OCI-LY7 (cell line): ENCODE results near the gene VPS8. TPM values are rescaled to one million over a fixed set of nuclear protein-coding genes. Genes with fewer than 3 reads are reported as not detected.

ENCODE experiments used
- BruUV-seq: library from RNA; stranded (reverse); fragments of 400-500 nt; replicated peaks from 2 replicates; lab custom pipeline; 2021; lab: Mats Ljungman, UMichigan
- CTCF ChIA-PET: fragments of 300-600 bp; sonication (Branson Sonifier 250); formaldehyde crosslinking; loops from one replicate; lab custom pipeline; 2022; ENCODE audit warnings: antibody characterized with exemption; ENCODE audit not compliant: unreplicated experiment; lab: Charles Lee
- POLR2A ChIA-PET: fragments of 300-600 bp; sonication (Branson Sonifier 250); formaldehyde crosslinking; loops from one replicate; lab custom pipeline; 2022; ENCODE audit warnings: antibody characterized with exemption; lab: Charles Lee
- DNase-seq: peaks from one replicate; pipeline ENCODE4 v3.0.0-alpha.2; 2015; ENCODE audit warnings: low spot score
- H2AFZ ChIP-seq: fragments of 200-600 bp; sonication (generic), shearing (Covaris generic); 2 replicates; pipeline ENCODE4 v1.6.1; 2014; ENCODE audit warnings: mild to moderate bottlenecking, antibody characterized with exemption, low read length, moderate library complexity
- H3K27ac ChIP-seq: fragments of 200-600 bp; sonication (generic); 2 replicates; pipeline ENCODE4 v1.5.1; 2014; ENCODE audit warnings: mixed run types, low read depth, mild to moderate bottlenecking, moderate library complexity, low read length, inconsistent platforms; ENCODE audit not compliant: poor library complexity, severe bottlenecking
- H3K36me3 ChIP-seq: fragments of 200-600 bp; sonication (generic); 2 replicates; pipeline ENCODE4 v1.6.1; 2014; ENCODE audit warnings: mild to moderate bottlenecking, antibody characterized with exemption, low read length, moderate library complexity, mixed read lengths; ENCODE audit not compliant: insufficient read depth
- H3K4me1 ChIP-seq: fragments of 200-600 bp; sonication (generic); 2 replicates; pipeline ENCODE4 v1.5.1; 2014; ENCODE audit warnings: mild to moderate bottlenecking, low read length; ENCODE audit not compliant: insufficient read depth, poor library complexity, severe bottlenecking
- H3K4me2 ChIP-seq: fragments of 200-600 bp; sonication (generic); 2 replicates; pipeline ENCODE4 v1.6.1; 2014; ENCODE audit warnings: mild to moderate bottlenecking, low read length
- H3K4me3 ChIP-seq: fragments of 200-600 bp; sonication (generic); 2 replicates; pipeline ENCODE4 v1.5.1; 2014; ENCODE audit warnings: mild to moderate bottlenecking, low read depth, low read length; ENCODE audit not compliant: poor library complexity, severe bottlenecking
- H3K79me2 ChIP-seq: fragments of 200-600 bp; sonication (generic); 2 replicates; pipeline ENCODE4 v1.6.1; 2016; ENCODE audit warnings: low read depth, mild to moderate bottlenecking, low read length, moderate library complexity, mixed read lengths; ENCODE audit not compliant: insufficient read depth
- H3K9me2 ChIP-seq: fragments of 200-600 bp; sonication (generic); 2 replicates; pipeline ENCODE4 v1.6.1; 2016; ENCODE audit warnings: mild to moderate bottlenecking, low read length, mixed read lengths; ENCODE audit not compliant: insufficient read depth
- H3K9me3 ChIP-seq: fragments of 200-600 bp; sonication (generic); 2 replicates; pipeline ENCODE4 v1.6.1; 2014; ENCODE audit warnings: mild to moderate bottlenecking, mixed run types, low read length, mixed read lengths
- H4K20me1 ChIP-seq: fragments of 200-600 bp; sonication (generic); 2 replicates; pipeline ENCODE4 v1.6.1; 2014; ENCODE audit warnings: mild to moderate bottlenecking, antibody characterized with exemption, low read length, moderate library complexity, mixed read lengths; ENCODE audit not compliant: insufficient read depth
- CTCF ChIP-seq: fragments of 200-600 bp; sonication (generic); conservative IDR thresholded peaks from 2 replicates; pipeline ENCODE4 v1.5.1; 2014; ENCODE audit warnings: mild to moderate bottlenecking, antibody characterized with exemption, low read length, moderate library complexity, mixed read lengths
- EZH2phosphoT487 ChIP-seq: fragments of 200-600 bp; sonication (generic); IDR thresholded peaks from 2 replicates; pipeline ENCODE4 v1.6.1; 2018; ENCODE audit warnings: low read depth, borderline replicate concordance, mild to moderate bottlenecking, mixed run types, antibody characterized with exemption, low read length, moderate library complexity, mixed read lengths
- intact Hi-C: fragments of 100-400 bp; cut with micrococcal nuclease; formaldehyde crosslinking; loops from one replicate; pipeline ENCODE4 v1.10.0; 2022; ENCODE audit not compliant: unreplicated experiment
- total RNA-seq, 2 experiments: library from RNA; depleted of rRNA in 1 of 2; stranded (reverse); fragments of >200 nt in 1 of 2; shearing (Covaris generic) in 1 of 2; gene quantifications; 2 replicates each; pipeline ENCODE4 v1.2.3, GENCODE V29; 2014 to 2022

VPS8 gene
- total RNA-seq, 2 experiments from 2014 or later: 33.5 to 44.9 TPM

DNA sequence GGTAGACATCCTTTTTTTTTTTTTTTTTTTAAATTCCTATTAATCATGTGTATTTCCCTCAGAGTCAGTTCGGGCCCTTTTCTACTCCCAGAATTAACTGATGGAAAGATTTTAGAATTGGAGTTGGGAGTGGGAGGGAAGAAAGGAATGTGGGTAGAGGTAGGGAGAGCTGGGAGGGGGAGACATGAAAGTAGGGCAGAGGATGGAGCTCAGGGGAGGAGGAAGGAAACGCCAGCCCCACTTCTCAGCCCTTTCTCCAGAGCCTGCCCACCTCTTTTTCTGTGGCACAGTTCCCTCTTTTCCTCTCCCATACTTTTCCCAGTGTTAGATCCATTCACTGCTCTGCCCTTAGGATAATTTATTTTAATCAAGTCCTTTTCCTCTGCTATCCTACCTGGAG is 129.4 kb downstream of the VPS8 start:
- Histone ChIP-seq H3K9me2 (no peaks in the 10 kb centered on the region), H3K27ac (no peak overlapping the region), H3K4me3 (no peak overlapping the region), H3K4me1 (peaks cover 16% of the 10 kb centered on the region), H3K9me3 (no peaks in the 10 kb centered on the region), H4K20me1 (no peaks in the 10 kb centered on the region), H2AFZ (no peak overlapping the region), H3K79me2 (no peaks in the 10 kb centered on the region), H3K36me3 (peaks cover 7% of the 10 kb centered on the region), H3K4me2 (no peak overlapping the region)
- ChIA-PET POLR2A (interaction anchor here (0.7 to 0.8 kb wide), 2 partner anchors 14 to 32 kb away, joined by 3 to 5 read pairs; no protein-coding TSS in a partner anchor), CTCF (no interaction called here)
- DNase-seq: no peak
- intact Hi-C loops: no loop called here
- TF ChIP-seq EZH2phosphoT487 (no peak), CTCF (no peak)
- no TSS peak for BruUV-seq

- ChIA-PET POLR2A (no interaction called here), CTCF (no interaction called here)
- Histone ChIP-seq H3K27ac (no peak overlapping the region), H3K9me3 (no peaks in the 10 kb centered on the region), H3K4me1 (peaks cover 16% of the 10 kb centered on the region), H4K20me1 (no peaks in the 10 kb centered on the region), H3K4me3 (no peak overlapping the region), H2AFZ (no peak overlapping the region), H3K9me2 (no peaks in the 10 kb centered on the region), H3K36me3 (peaks cover 7% of the 10 kb centered on the region), H3K79me2 (no peaks in the 10 kb centered on the region), H3K4me2 (no peak overlapping the region)
- no TSS peak for BruUV-seq
- TF ChIP-seq CTCF (no peak), EZH2phosphoT487 (no peak)
- peak; percentile 40 for DNase-seq
- intact Hi-C loops: no loop called here
Measured at GRCh38 chr3:184942735-184943134, 130.8 kb downstream of the VPS8 start.

- TF ChIP-seq EZH2phosphoT487 (no peak), CTCF (no peak)
- H3K9me2 ChIP-seq: no peaks in the 10 kb centered on the region
- H2AFZ ChIP-seq: no peak overlapping the region
- CTCF ChIA-PET: no interaction called here
- H3K4me2 ChIP-seq: no peak overlapping the region
- H3K4me3 ChIP-seq: no peak overlapping the region
- no peaks in the 10 kb centered on the region for H4K20me1 ChIP-seq
- DNase-seq: no peak
- no peak overlapping the region for H3K27ac ChIP-seq
- peaks cover 7% of the 10 kb centered on the region for H3K36me3 ChIP-seq
- POLR2A ChIA-PET: no interaction called here
- intact Hi-C loops: no loop called here
- no peaks in the 10 kb centered on the region for H3K9me3 ChIP-seq
- no peaks in the 10 kb centered on the region for H3K79me2 ChIP-seq
- BruUV-seq: no TSS peak
- peaks cover 16% of the 10 kb centered on the region for H3K4me1 ChIP-seq
Measured at GRCh38 chr3:184944241-184944640, 132.3 kb downstream of the VPS8 start.
